CD4-positive, alpha-beta T cell treated with Interferon alpha-2 for 1 hour (primary cell): ENCODE results near the gene CMTM8.

Experiments used
- DNase-seq, 2 donors: peaks; one replicate each; pipeline ENCODE4 v3.0.0-alpha.2; 2020 to 2022

CMTM8 gene

DNA sequence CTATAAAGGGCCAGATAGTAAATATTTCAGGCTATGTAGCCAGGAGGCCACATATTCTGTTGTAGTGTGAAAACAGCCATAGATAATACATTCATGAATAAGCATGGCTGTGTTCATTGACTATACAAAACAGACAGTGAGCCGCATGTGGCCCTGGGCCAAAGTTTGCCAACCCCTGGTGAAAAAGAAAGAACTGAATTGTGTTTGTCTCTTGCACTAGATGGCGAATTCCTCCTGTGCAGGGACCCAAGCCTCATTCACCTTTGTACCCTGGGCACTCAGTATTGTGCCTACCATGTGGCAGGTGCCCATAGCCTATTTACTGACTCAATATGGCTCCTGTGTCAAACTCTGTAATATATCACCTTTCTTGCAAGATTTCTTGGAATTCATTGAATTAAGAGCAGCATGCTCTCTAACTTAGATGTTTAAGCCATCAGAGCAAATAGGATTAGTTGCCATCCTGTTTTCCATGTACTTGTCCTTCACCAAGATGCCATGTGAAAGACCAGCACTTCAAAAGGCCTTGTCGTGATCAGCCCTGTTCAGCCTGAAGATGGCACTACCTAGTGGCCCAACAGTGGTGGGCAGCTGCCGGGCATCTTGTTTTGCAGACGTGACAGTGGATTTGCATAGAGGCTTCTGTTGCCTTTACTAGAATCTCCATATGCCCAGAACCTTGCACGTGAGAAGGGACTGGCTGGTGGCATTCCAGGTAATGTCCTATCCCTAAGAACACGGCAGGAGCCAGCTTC lies 102.3 kb downstream of the CMTM8 start:
- DNase-seq = no peak

DNA sequence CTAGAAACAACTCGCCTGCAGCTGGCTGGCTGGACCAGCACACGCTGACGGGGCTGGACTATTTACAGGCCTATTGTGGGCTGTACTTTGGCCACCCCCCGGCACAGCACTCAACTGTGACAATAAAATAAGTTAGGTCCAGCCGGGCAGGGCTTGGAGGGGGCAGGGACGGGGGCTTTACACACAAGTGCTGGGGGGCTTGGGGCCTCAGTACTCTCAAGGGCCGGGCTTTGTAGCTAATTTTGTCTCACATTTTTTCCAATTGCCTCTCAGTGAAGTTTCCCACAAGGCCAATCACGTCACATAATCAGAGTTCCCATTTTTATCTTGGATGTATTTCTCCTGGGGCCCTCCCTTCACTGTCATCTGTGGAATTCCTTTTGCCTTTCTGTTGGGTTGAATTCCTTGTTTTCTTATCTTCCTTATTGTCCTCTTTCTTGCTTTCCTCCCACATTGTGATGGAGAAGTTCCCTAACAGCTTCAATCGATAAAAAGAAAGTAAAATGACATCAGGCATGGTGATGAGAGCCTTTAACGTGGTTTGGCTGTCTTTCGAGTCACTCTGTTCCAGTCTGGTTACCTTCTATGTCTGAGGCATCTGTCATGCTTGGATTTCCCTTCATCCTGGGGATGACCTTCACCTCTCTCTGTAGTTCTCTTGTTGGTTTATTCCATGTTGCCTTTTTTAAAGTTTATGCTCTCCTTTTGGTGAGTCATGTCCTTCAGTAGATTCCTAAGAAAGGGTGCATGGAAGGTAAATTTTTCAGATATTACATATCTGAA lies 109.1 kb downstream of the CMTM8 start:
- no peak for DNase-seq

DNA sequence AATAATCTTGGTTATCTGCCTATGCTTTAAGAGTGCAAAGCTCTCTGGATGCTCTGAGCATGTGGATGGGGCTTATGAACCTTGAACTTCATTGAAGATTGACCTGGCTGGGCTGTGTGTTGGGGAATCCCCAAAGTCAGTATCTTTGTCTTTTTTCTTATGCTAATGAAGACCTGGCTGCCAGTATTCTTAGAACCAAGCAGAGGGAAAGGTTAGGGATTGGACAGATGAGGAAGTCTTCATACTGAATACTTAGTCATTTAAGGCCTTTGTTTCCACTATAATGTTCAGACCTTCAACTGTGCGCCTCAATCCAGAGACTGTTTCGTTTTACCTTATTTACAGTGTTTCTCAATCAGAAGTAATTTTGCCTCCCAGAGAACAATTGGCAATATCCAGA lies 110.7 kb downstream of the CMTM8 start:
- no peak for DNase-seq

DNA sequence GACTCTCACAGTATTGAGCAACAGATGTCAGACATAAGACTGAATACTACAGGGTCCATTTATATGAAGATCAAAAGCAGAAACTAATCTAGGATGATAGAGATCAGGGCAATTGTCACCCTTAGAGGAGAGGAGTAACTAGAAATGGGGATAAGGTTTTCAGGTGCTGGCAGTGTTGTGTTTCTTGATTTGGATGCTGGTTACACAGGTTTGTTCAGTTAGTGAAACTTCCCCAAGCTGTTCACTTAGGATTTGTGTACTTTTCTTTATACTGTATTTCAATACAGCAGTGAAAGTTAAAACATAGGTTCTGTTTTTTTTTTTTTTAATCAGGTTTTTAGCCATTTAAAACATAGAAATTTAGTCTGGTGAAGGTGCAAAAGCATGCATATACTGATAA lies 114.1 kb downstream of the CMTM8 start:
- DNase-seq = no peak

DNA sequence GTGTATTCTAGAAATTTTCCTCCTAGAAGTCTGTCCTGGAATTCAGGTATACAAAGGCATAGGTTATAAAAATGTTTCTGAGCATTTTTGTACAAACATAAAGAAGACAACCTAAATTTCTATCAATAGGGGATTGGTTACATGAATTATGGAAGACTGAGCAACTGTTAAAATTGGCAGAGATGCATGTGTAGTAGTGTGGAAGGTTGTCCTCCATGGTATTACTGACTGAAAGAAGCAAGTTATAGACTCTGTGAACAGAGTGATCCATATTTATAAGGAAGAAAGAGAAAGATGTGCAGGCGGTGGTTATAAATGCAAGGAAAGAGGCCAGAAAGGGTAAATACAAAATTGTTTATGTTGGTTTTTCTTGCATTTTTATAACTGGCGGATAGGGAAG lies 114.9 kb downstream of the CMTM8 start:
- DNase-seq = no peak

DNA sequence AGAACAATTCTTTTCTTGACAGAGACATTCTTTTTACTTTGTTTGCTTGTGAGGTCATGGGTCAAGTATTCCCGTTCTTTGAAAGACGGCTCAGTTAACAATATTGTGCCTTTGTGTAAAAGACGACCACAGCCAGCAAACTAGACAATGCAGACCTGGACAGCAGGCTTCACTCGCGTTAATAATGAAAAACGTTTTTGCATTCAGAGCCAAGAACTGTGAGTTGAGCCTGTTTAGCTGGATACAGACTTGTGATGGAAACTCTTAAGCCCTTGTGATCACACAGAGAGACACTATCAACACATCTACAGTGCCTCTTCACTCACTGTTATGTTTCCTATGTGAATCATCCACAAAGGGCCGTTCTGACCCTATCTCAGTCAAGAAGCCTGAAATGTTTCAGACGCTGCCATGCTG lies 115.9 kb downstream of the CMTM8 start:
- DNase-seq = no peak

DNA sequence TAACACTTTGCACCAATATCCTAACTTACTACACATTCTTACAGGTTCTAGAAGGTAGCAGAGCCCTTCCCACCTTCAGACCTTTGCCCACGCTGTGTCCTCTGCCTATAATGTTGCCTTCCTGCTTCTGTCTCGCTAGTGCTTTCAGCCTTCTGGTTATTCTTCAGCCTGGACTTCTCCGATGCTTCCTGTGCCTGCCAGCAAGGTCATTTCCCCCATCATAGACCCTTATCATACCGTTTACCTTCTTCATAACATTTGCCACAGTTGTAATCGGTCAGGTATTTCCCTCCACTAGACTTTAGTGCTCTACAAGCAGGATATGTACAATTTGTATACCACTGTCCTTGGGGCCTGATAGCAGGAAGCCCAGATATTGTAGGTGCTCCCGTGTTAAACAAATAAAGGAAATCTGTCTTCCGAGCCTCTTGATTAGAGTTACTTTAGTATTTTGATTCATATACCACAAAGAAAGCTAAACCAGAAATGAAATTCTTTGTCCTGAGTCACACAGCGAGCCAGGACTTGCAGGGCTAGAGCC lies 117.3 kb downstream of the CMTM8 start:
- DNase-seq = no peak

DNA sequence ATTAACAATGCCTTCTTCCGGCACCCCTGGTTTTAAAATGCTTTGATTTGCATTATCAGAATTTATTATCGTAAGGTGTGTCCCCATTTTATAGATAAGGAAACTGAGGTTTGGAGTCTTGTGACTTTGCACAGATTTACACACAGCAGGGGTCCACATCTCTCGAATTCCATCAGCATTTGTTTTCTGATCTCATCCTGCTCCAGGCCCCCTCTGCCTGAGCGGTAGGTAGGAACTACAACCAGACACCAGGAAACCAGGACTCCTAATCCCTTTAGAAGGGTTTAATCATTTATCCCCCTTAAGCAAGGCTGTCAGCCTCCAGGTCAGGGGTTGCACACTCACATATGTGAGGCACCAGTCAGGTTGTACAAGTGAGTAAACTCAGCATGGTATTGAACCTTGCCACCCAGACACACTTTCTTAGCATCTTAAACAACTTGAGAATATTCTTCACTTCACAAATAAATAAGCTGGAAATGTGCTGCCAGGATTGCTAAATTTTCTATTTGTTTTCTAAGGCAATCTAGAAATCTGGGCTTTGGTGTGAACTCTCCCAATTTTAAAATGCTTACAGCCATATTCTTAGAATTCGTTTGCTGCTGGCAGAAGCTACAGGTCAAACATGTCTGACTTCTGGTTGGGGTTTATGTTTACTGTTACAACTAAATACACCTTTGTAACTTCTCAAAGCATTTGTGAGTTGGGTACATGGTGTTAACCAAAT lies 121.4 kb downstream of the CMTM8 start:
- no peak for DNase-seq

DNA sequence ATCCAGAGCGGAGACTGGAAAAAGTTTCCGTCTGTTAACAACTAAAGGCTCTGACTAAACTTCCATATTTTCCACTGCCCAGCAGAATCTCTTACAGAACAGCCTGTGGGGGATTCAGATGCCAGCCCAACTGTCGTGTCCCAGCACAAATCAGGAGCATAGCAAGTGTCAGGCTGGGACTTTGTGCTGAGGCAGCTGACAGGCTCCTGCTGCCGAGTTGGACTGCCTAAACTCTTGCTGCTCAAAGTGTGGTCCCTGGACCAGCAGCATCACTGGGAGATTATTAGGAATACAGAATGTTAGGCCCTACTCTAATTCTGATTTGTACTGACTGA lies 122.0 kb downstream of the CMTM8 start:
- no peak for DNase-seq

DNA sequence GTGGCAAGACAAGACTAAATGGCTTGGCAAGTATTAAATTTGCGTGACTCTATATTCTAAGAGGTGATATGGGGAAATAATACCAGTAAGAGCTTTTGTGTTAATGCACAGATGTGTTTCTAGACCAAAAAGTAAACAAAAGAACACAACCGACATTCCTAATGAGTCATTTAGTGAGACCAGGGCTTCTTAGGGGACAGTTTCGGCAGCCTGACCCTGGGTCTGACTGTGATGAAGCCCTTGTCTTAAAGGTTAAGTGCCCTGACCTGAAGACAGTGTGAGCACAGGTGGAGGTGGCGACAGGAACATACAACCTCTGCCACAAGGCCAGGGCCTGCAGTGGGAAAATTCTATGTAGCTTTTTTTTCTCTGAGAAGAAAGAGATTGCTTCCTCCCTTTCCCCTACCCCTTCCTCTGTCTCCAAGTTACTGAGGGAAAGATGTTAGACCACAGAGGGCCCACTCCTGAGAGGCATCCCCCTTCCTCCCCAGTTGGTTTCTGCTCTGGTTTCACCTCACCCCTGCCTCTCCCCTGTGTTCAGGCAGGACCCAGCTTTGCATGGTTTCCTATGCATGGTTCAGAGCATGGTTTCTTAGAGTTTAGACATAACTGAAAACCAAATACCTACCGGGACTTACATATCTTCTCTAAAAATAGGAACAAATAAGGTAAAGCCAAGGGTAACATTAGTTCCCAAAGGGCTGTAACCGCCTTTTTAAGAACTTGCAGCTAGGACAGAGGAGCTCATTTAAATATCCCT lies 128.3 kb downstream of the CMTM8 start:
- no peak for DNase-seq

DNA sequence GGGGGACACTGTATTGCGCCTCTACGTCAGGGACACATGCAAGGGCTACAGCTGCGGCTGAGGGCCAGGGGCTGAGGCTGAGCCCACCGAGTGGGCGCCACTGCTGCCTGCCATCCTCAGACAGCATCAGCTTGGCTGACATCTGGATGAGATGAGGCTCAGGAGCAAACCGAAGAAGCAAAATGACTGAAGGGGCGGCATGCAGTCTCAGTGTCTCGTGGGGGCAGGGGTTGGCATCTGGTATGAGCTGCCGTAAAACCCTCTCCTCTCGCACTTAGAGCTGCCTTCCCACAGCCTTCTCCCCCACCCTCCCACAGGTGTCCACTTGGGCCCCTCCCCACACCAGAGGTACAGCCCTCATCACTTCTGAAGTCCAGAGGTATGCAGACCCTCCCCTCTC lies 129.0 kb downstream of the CMTM8 start:
- no peak for DNase-seq

DNA sequence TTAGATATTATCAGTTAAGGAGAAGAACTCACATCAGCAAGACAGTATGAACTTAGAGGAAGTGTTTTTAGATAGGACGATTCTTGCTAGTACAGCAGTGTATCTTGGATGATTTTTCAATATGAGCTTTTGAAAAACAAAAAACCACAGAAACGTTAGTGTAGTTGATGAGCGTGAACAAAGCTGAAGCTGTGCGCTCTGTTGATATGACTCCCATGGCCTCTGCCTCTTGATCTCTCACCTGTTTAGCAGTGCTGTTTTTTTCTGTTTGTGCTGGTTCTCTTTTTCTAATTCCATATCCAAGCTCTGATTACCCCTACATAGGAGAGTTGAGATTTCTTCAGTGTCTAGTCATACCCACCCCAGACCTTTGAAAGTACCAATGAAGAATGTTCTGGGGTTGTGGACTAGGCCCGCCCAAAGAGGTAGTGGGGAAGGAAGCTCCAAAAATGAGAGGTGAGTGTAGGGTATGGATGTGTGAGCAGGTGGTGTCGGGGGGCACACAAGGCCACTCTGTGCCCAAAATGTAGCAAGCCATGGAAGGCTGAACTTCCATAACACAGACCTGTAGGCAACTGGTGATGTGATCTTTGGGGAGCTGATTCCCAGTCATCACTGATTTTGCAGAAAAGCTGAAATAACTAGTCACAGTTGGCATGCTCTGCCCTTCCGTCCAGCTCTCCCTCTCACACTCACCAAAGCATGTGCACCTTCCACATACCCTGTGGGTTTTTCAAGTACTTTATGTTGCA lies 133.2 kb downstream of the CMTM8 start:
- DNase-seq = peak in 1 of 2 donors; percentile 23

DNA sequence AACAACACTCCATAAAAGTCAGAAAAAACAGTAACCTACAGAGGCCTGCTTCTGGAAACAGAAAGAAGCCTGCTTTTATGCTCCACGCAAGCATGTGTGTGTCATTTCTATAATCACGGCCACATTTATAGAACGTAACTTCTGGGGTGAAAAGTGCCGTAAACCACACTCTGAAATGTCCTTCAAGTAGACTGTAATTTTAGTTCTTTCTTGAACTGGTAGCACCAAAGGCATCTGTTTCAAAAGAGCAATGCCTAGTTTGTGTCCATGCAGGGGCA lies 133.7 kb downstream of the CMTM8 start:
- DNase-seq = no peak

DNA sequence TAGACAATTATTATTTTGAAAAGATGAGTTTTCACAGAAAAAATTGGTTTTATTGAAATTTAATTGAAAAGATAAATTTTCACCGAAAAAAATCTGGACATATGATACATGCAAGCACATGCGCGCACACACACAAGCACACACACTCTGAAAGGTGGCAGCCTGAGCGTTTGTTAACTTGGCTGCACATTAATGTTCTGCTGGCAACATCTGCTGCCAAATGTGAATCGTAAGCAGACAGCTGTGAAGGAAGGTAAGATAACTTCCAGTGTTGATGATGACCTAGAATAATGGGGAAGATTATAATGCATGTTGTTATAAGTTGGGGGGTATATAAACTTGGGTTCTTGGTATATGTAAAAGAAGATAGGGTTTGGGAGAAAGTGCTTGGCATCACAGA lies 134.8 kb downstream of the CMTM8 start:
- no peak for DNase-seq

DNA sequence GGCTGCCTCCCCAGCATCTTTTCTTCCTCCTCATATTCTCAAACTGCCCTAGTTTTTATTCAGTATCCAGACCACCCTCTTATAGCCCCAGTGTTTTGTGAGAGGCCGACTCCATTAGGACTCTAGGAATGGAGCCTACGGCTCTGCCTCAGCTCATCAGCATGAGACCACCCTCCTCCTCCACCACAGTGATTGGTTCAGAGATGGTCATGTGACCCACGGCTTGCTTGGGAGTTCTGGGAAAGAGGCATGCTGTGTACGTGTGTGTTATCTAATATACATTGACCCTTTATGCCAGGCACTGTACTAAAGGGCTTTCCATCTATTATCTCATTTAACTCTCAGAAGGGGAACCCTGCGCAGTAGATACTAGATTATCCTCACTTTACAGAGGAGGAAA lies 135.4 kb downstream of the CMTM8 start:
- DNase-seq = no peak

DNA sequence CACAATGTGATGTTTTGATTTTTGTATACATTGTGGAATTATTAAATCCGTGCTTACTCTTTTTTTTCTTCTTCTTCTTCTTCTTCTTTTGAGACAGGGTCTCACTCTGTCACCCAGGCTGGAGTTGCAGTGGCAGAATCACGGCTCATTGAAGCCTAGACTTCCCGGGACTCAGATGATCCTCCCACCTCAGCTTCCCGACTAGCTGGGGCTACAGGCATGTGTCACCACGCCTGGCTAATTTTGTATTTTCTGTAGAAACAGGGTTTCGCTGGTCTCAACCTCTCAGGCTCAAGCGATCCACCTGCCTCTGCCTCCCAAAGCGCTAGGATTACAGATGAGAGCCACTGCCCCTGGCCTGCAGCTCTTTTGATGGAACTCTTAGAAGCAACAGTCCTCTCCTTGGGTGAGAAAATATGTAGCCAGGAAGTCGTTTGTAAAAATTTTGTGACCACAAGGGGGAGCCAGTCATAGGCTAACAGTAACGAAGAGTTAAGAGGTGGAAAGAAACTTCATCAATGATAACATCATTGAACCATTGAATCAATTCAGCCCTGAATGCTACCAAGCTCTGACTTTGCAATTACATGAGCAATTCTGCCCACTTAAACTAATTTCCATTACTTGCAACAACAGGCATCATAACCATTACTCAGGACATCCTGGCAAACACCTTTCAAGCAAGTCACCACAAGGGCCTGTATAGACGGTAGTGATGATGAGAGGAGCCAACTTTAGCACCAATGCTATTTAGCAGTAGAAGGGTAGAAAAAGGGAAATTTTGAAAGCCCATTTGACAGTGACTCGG lies 136.5 kb downstream of the CMTM8 start:
- DNase-seq = peak; percentile 76 to 88

DNA sequence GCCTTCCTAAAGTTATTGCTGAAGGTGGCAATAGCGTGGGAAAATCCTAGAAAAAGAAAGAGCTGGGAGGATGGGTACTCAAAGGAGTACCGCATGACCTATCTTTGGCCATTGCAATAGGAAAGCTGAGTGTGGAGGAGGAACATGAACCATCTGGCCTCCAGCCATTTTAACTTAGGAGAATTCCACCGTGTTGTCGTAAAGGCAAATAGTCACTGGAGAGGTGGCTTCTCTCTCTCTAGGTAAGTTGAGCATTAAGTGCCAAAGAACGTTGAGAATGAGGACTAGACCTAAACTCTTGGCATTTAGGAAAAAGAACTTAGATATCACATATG lies 137.1 kb downstream of the CMTM8 start:
- no peak for DNase-seq

DNA sequence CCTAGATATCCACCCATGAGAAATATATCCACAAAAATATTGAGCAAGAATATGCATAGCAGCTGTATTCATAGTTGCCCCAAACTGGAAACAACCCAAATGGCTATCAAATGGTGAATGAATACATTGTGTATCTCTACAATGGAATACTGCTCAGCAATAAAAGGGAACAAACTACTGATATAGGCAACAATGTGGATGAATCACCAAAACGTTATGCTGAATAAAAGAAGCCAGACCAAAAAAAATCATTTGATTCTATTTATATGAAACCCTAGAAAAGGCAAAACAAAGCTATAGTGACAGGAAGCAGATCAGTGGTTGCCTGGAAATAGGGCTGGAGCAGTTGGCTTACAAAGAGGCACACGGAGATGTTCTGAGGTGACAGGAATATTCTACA lies 137.6 kb downstream of the CMTM8 start:
- no peak for DNase-seq

DNA sequence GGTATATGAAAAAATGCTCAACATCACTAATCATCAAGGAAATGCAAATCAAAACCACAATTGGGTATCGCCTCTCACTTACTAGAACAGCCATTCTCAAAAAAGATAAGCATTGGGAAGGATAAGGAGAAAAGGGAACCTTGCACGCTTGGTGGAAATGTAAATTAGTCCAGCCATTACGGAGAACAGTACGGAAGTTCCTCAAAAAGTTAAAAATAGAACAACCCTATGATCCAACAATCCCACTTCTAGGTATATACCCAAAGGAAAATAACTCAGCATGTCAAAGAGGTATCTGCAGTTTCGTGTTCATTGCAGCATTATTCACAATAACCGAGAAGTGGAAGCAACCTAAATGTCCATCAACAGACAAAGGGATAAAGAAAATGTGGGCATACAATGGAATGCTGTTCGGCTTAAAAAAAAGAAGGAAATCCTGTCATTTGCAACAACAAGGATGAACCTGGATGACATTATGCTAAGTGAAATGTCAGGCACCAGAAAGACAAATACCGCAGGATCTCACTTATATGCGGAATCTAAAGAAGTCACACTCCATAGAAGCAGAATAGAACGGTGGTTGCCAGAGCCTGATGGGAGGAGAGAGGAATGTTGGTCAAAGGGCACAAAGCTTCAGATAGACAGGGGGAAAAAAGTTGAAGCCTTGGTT lies 141.5 kb downstream of the CMTM8 start:
- no peak for DNase-seq

DNA sequence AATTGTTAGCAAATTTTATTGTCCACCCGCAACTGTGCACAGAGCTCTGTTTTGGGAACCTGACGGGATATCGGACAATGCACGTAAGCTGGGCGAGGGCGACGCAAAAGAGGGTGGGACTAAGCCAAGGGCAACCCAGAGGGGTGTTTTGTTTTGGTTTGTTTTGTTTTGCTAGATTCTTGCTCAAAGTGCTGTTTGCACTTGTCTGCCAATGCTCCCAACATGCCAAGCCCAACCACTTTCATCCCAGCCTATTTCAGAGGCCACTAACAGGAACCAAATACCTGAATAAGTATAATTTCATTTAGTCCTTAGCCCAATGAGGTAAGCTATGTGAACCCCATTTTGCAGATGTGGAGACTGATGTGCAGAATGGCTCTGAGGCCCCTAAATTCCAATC lies 143.4 kb downstream of the CMTM8 start:
- DNase-seq = no peak

DNA sequence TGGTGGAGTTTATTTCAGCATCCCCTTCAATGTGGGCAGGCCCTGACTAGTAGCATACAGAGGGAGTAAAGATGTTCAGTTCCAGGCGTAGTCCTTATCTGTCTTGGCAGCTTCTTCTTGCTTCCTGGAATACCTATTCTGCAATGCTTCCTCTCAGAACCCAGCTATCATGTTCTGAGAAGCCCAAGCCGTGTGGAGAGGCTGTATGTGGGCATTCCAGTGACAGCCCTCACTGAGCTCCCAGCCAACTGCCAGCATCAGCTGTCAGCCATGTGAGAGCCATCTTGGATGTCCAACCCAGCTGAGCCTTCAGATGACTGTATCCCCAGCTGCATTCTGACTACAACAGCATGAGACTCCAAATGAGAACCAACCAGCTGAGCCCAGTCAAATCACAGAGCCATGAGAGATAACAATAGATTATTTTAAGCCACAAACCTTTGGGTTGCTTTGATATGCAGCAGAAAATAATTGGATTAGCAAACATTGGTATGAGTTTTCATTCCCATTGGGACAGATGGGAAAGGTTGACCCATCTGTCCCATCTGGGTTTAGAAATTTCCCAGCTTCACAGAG lies 144.7 kb downstream of the CMTM8 start:
- DNase-seq = no peak
